ENCODE measurements around the gene IFNAR1.

GRCh38 chr21:33302055-33302454, 22.7 kb upstream of the IFNAR1 start:
- TF ChIP-seq EZH2 (IDR thresholded peaks at IDR 0.05; ENCODE audit: borderline replicate concordance, low read length) (no peak), CTCF (IDR thresholded peaks at IDR 0.05; ENCODE audit: low read length) (no peak)

All from OCI-LY1 (cell line).